Sciatic nerve (tissue), 2 donors: Measurements from ENCODE around the gene ARRB2. TPM values are rescaled to one million over a fixed set of nuclear protein-coding genes. Genes with fewer than 3 reads are reported as not detected.

Source experiments
- ATAC-seq: fragments of 200-7000 bp; cut with Tn5 transposase; one replicate; pipeline ENCODE4 v1.9.1; 2020; ENCODE audit warnings: mild to moderate bottlenecking, moderate library complexity
- DNase-seq: peaks from one replicate; pipeline ENCODE4 v3.0.0-alpha.2; 2020; ENCODE audit warnings: low spot score
- intact Hi-C: fragments of 100-400 bp; cut with DNase I; formaldehyde crosslinking; loops from one replicate; pipeline ENCODE4 v1.14.2; 2022
- total RNA-seq: library from RNA; stranded (reverse); fragmentation: NEBNext Ultra II Directional; extraction: Animal tissue kit (Norgen Biotek cat#: 25700); gene quantifications from one replicate; pipeline ENCODE4 v1.2.1, GENCODE V29; 2021
- donor health status: DM: no; HTN: no; CAD: no.
- donor health status: DM: no; HTN: no; CAD: no.

The ARRB2 gene
- total RNA-seq, 1 donor from 2014 or later, result 107 TPM

DNA sequence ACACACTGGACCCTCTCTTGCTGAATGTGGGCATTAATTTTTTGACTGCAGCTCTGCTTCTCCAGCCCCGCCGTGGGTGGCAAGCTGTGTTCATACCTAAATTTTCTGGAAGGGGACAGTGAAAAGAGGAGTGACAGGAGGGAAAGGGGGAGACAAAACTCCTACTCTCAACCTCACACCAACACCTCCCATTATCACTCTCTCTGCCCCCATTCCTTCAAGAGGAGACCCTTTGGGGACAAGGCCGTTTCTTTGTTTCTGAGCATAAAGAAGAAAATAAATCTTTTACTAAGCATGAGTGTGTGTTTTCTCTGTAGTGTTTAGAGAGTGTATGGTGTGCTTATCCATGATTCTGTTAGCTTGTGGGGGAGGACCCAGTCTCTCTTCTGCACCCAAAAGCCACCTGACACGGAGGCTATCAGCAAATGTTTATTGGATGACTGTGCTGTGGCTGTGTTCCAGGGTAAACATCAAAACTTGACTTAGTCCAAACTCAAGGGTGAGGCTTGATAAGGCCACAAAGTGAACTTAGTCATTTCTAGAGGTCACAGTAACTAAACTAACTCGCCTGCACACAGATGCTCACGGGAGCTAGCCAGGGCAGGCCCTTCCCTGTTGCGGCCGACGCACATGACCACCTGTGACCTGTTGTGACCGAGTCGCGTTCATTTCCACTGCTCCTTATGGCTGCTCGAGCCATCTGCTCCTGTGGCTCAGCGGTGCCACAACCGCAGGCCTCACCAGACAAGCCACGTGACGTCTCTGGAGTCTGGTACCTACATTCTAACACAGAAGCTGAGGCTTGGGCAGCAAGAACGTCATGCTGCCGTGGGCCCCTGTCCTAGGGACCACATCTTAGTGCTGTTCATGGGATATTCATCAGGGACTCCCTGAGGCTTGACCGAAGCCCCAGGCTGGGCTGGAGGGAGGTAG is 11.0 kb downstream of the ARRB2 start:
- intact Hi-C loops, result no loop called here
- peak; percentile 68 for ATAC-seq
- DNase-seq, result no peak

DNA sequence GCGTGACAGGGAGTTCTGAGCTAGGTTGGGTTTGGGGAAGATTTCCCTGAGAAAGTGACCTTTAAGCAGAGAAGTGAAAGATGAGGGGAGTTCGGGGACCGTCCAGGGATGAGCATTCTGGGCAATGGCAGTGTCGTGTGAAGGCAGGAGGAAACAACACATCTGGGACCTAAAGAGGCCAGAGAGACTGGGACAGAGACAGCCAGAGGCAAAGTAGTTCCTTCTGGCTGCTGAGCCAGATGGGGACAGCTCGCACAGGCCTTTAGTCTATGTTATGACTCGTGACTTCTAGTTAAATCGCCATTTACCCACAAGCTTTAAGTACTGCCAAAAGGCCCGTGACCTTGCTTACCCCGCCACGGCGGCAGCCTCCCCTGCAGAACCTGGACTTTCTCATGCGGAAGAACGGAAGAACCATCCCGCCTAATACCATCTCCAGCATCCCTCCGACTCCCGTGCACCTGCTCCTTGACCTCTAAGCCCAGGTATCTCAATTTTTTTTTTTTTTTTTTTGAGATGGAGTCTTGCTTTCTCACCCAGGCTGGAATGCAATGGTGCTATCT is 12.3 kb downstream of the ARRB2 start:
- ATAC-seq, result no peak
- no peak for DNase-seq
- intact Hi-C loops, result no loop called here

DNA sequence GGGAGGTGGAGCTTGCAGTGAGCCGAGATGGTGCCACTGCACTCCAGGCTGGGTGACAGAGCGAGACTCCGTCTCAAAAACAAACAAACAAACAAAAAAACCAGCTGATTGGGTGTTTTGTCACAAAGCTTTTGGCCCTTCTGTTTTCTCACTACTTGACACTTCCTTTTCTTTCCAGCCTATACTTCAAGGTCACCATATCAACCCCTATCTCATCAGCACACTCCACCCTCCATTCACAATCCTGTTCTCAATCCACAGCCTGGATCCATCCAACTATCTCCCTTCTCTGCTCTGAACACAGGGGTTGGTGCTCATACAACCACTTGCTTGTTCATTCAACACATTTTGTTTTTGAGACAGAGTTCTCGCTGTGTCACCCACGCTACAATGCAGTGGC is 14.2 kb downstream of the ARRB2 start:
- intact Hi-C loops, result no loop called here
- no peak for DNase-seq
- no peak for ATAC-seq

DNA sequence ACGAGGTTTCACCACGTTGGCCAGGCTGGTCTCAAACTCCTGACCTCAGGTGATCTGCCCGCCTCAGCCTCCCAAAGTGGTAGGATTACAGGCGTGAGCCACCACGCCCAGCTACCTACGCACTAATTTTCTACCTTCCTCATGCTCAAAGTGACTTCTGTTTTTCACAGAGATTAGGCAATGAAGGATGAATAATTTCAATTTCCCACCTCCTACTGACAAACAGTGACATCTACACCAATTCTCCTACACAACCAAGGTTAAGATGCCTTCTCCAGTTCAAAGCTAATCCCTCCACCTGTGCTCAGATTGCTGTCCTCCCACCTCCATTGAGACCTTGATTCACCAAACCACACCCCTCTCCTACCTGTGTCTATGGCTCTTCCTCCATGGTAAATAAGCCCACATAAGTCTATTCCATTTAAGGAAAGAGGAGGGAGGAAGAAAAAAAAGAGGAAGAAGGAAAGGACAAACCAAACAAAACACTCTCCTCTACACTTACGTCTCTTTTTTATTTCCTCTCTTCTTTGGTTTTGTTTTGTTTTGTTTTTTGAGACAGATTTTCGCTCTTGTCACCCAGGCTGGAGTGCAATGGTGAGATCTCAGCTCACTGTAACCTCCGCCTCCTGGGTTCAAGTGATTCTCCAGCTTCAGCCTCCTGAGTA is 15.3 kb downstream of the ARRB2 start:
- ATAC-seq (no peak), DNase-seq (no peak)
- intact Hi-C loops, result no loop called here

DNA sequence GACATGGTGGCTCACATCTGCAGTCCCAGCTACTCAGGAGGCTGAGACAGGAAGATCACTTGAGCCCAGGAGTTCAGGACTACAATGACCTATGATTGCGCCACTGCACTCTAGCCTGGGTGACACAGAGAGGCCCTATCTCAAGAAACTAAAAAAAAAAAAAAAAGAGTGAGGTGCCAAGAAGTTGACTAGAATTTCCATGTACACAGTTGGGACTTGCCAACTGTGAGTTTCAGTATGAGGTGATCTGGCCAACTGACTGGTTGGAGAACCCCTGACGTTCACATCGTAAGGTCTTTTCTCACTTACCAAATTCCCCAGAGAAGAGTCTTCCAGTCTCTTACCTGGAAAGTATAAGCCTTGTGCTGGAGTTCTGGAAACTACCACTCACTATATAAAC is 17.7 kb downstream of the ARRB2 start:
- intact Hi-C loops, result no loop called here
- DNase-seq, result no peak
- no peak for ATAC-seq

DNA sequence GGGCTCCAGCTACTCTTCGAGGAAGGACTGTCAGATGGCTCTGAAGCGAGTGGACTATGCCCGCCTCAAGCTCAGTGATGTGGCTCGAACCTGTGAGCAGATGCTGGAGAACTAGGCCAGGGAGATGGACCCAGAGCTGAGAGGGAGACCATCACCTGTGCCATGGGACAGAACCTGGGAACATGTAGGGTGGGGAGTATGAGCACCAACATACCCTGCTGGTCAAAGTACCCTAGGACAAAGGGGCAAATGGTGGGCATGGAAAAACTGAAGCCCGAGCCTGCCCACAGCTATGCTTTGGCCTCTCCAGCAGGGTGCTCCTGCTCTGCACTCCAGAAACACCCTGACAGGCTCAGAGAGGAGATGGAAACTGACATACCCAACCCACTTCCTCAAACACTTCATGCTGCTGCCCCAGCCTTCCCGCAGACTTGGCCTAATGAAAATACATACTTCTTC is 22.7 kb downstream of the ARRB2 start:
- ATAC-seq (no peak), DNase-seq (no peak)
- intact Hi-C loops, result loop anchor here (2.0 to 10.0 kb wide), 2 partner anchors 50 to 152 kb away; no protein-coding TSS in a partner anchor

DNA sequence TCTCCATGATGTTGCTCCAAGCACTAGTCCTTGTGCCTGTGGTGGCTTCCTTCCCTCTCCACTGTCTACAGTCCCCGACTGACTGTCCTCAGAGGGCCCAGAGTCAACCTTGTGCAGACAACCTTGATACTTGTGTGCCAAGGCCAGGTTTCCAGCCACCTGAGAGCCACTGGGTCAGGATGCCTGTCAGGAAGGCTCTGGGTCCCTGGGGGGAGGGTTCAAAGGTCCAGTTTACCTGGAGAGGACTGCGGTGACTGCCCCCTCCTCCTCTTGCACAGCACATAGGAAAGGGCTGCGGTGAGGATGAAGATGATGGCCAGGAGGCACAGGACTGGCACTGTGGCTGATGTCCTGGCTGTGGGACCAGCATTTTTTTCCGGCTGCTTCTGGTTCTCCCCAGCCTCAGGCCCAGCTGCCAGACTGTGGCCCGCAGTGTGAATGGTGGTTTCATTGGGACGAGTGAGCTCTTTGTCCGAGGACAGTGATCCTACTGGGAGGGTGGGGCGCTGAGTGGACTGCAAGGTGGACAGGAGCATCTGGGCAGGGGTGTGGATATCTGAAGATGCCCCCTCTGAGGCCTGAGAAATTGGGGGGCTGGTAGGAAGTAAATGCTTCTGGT is 24.5 kb downstream of the ARRB2 start:
- DNase-seq, result no peak
- ATAC-seq, result no peak
- intact Hi-C loops, result loop anchor here (10.0 kb wide), 1 partner anchor 150 kb away; no protein-coding TSS in a partner anchor

DNA sequence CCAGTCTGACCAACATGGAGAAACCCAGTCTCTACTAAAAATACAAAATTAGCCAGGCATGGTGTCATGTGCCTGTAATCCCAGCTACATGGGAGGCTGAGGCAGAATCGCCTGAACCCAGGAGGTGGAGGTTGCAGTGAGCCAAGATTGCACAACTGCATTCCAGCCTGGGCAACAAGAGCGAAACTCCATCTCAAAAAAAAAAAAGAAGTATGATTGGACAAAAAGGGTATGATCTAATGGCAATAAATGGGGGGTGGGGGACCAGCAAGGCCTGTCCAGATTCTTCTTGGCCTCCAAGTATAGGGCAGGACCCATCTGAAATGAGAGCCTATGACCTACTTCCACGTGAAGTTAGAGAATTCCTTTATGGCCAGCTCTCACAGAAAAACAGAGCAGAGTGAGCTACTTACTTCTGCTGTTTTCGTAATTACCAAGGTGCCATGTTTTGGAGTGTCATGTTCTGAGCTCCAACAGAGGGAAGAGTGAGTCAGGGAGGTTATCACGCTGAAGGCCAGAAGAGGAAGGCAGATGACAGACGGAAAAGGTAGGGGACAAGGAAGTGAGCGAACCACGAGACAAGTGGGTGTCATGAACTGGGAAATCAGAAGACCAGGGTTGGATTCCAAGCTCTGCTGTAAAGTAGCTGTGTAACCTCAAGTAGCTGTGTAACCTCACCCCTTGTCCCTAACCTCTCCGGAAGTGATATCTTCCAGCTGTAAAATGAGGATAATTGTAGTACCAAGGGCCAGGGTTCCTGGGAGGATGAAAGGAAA is 25.6 kb downstream of the ARRB2 start:
- intact Hi-C loops, result loop anchor here (10.0 kb wide), 1 partner anchor 149 kb away; no protein-coding TSS in a partner anchor
- DNase-seq, result no peak
- ATAC-seq, result peak; percentile 2

DNA sequence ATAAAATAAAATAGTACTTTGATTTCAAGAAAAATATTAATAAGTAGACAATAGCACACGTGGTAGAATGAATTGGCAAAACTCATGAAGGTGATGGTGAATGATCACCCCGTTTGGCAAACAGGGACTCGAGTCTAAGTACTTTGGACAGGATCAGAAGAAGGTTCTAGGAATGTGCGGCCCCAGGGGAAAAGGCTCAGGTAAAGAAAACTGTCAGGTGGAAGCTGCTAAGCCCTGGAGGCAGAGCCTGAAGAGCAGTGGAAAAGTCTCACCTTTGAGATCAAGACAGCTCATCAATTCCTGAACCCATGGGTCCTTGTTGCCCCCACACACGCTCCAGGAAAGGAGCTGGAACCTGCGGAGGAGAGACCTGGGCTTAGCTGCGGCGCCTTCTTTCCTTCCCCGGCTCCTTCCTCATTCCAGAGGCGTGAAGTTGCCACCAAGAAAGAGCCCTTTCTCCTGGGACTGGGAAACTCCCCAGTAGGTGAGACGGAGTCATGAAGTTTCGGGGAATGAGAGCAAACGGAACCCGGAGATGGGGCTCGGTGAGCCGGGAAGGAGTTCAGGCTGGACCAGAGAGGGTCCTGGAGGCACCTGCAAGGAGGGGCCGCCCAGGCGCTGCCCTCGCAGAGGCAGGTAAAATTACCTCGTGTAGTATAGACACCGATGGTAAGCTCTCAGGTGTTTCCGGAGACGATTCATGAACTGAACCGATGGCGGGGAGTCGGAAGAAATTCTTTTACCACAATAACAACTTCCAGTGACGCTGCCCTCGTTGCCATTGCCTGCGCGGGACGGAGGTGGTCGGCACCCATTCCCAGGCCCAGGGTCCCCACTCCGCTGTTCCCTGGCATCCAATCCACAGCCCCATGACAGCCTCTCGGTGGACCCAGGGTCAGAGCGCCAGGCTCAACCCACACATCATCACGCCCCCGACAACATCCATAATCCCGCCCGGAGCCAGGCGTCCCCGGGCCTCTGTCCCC is 28.0 kb downstream of the ARRB2 start:
- intact Hi-C loops, result loop anchor here (10.0 kb wide), 1 partner anchor 146 kb away; no protein-coding TSS in a partner anchor
- ATAC-seq, result peak; percentile 25
- no peak for DNase-seq

DNA sequence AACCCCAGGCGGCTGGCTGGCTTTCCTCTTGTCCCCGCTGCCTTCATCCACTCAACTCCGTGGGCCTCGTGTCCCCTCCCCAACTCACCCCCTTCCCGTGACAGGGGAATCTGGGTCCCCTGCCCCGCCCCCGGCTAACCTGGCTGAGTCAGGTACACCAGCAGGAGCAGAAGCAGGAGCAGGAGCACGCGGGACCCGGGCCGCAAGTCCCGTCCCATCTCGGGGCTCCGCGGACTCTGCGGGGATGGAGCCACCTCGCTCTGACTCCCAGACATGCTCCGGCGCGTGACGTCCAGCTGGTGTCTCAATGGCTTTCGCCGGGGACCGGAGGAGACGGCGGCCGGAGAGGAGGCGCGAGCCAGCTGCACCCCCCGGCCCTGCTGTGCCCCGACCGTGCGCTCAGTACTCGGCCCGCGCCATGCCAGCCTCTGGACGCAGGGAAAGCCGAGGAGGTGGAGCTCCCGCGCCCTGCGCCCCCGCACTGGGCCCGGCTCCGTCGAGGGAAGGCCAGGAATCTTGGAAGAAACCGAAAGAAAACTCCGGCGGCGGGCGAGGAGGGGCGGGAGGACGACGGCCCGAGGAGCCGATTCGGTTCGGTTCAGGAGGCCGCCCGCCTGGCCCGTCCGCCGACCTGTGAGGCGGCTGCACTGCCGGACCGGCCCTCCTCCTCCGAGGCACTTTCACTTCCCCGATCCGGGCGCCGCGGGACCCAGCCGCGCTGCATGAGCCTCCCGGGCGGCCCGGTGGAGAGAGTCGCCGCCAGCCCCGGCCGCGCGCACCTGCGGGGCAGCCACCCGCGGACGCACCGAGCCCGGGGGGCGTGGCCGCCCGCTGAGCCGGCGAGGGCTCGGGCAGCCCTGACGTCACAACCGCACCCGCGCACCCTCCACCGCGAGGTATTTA is 28.9 kb downstream of the ARRB2 start, which contains the start of the genes CXCL16 and ZMYND15:
Gene CXCL16, minus strand, starts transcription at position 807 of the 903 bp plus-strand sequence. Its CDS starts 589 bp downstream, at position 218.
Gene ZMYND15, plus strand, starts transcription at position 712 of the 903 bp plus-strand sequence. CDS start 716 bp downstream, outside the sequence.
- intact Hi-C loops, result loop anchor here (10.0 kb wide), 1 partner anchor 145 kb away; no protein-coding TSS in a partner anchor
- DNase-seq, result peak; percentile 78
- ATAC-seq, result peak; percentile 50

DNA sequence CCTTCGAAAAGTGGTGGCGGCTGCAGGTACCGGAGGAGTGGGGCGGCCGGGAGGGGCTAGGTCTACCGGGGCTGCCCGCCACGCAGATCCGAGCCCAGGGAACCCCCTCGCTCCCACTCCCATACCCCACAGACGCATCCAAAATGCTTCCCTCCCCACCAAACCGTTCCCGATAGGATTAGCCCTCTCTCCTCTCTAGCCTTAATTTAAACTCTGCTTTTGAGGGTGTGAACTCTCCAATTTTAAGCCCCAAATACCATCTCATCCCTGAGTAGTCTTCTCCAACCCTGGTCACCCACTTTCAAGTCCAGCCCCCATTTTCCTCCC is 29.6 kb downstream of the ARRB2 start:
- DNase-seq (no peak), ATAC-seq (no peak)
- intact Hi-C loops, result no loop called here

DNA sequence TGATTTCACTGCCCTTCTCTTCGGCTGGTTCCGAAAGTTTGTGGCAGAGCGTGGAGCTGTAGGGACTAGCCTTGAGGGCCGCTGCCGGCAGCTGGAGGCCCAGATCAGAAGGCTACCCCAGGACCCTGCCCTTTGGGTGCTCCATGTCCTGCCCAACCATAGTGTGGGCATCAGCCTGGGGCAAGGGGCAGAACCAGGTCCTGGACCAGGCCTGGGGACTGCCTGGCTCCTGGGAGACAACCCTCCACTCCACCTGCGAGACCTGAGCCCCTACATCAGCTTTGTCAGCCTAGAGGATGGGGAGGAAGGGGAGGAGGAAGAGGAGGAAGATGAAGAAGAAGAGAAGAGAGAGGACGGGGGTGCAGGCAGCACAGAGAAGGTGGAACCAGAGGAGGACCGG is 30.2 kb downstream of the ARRB2 start:
- intact Hi-C loops, result no loop called here
- no peak for DNase-seq
- no peak for ATAC-seq

DNA sequence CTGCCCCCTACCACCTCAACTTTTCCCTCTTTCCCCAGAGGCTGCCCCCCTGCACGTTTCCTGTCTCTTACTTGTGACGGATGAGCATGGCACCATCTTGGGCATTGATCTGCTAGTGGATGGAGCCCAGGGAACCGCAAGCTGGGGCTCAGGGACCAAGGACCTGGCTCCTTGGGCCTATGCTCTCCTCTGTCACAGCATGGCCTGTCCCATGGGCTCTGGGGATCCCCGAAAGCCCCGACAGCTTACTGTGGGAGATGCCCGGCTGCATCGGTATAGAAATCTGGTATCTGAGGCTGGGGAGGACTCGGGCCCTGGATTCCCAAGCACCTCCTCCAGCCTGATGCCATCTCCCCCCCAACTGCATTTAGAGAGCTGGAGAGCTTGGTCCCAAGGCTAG is 31.1 kb downstream of the ARRB2 start:
- intact Hi-C loops, result no loop called here

DNA sequence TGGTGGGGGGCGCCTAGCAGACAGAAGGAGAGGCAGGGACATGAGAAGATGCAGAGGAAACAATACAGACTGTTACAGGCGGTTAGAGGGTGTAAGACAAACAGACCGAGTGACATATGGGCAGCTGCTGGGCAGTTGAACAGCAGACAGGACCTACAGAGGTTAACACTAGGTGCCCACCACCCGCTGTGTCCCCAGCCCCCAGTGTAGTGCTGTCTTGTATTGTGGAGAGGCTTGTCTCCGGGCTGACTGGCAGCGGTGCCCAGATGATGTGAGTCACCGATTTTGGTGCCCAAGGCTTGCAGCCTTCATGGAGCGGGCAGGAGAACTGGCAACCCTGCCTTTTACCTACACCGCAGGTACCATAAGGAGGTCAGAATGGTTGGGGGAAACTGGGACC is 31.7 kb downstream of the ARRB2 start:
- no peak for ATAC-seq
- DNase-seq, result no peak
- intact Hi-C loops, result no loop called here

More for the DNA sequence above, 31.1 kb downstream of the ARRB2 start:
- ATAC-seq (no peak), DNase-seq (no peak)

DNA sequence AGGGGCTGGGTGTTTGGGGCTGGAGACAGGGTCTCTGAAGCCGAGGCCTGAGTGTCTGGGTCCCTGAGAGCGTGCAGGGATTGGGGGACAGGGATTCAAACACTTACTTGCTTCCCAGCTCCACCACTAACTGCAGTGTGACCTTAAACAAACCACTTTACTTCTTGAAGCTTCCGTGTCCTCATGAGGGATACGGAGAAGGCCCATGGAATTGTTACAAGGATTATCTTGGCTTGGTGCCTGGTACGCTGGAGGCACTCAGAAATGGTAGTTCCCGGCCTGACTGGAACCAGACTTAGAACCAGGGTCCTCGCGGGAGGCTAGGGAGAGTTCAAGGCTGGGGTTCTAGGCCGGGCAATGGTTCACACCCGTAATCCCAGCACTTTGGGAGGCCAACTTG is 32.2 kb downstream of the ARRB2 start:
- ATAC-seq (no peak), DNase-seq (no peak)
- intact Hi-C loops, result no loop called here

DNA sequence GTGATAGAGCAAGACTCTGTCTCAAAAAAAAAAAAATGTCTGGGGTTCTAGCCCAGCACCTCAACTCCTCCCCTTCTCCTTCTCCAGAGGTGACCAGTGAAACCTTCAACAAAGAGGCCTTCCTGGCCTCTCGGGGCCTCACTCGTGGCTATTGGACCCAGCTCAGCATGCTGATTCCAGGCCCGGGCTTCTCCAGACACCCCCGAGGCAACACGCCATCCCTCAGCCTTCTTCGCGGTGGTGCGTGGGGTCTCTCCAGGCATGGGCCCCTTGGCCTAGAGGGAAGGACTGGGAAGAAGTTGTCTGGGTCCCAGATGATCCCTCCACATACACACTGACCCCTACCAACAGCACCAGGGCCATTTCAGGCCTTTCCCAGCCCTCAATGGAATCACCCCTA is 32.8 kb downstream of the ARRB2 start:
- ATAC-seq, result no peak
- no peak for DNase-seq
- intact Hi-C loops, result no loop called here
